Calu3 (cell line): ENCODE data around the gene ZNF319. TPM values are rescaled to one million over a fixed set of nuclear protein-coding genes. Genes with fewer than 3 reads are reported as not detected.
A peak's percentile ranks its signal among the peaks of the same experiment; 100 is the strongest.

Source experiments
- BruUV-seq: library from RNA; stranded (reverse); fragments of 400-500 nt; replicated peaks from 2 replicates; lab custom pipeline; 2021; lab: Mats Ljungman, UMichigan
- CTCF ChIA-PET: fragments of 300-600 bp; sonication (Branson Sonifier 250); formaldehyde crosslinking; loops from one replicate; lab custom pipeline; 2022; ENCODE audit warnings: antibody characterized with exemption; lab: Charles Lee
- DNase-seq: peaks from one replicate; pipeline ENCODE4 v3.0.0; 2022
- H3K27ac Mint-ChIP-seq: one replicate; pipeline ENCODE4 v1.8.0; 2022; ENCODE audit warnings: mixed read lengths; ENCODE audit not compliant: unreplicated experiment
- H3K27me3 Mint-ChIP-seq: one replicate; pipeline ENCODE4 v1.8.0; 2022; ENCODE audit warnings: mixed read lengths; ENCODE audit not compliant: unreplicated experiment
- H3K36me3 Mint-ChIP-seq: one replicate; pipeline ENCODE4 v1.8.0; 2022; ENCODE audit warnings: mild to moderate bottlenecking, moderate library complexity, mixed read lengths; ENCODE audit not compliant: insufficient read depth, unreplicated experiment
- H3K4me1 Mint-ChIP-seq: one replicate; pipeline ENCODE4 v1.8.0; 2022; ENCODE audit warnings: mild to moderate bottlenecking, low read depth, mixed read lengths; ENCODE audit not compliant: unreplicated experiment
- H3K4me3 Mint-ChIP-seq: one replicate; pipeline ENCODE4 v1.8.0; 2022; ENCODE audit warnings: mild to moderate bottlenecking, low read depth, moderate library complexity, mixed read lengths; ENCODE audit not compliant: unreplicated experiment
- H3K9me3 Mint-ChIP-seq: one replicate; pipeline ENCODE4 v1.8.0; 2022; ENCODE audit warnings: low read depth, mixed read lengths; ENCODE audit not compliant: unreplicated experiment
- intact Hi-C: fragments of 100-400 bp; cut with micrococcal nuclease; formaldehyde crosslinking; loops from one replicate; pipeline ENCODE4 v1.10.0; 2022; ENCODE audit not compliant: unreplicated experiment
- total RNA-seq: library from RNA; stranded (reverse); gene quantifications from 2 replicates; pipeline ENCODE4 v1.2.3, GENCODE V29; 2022
- TF ChIP-seq, protein P1 (sequence below): fragments of 200-600 bp; IDR thresholded peaks from one replicate; pipeline ENCODE4 v1.8.0; 2022; ENCODE audit warnings: antibody characterized with exemption; ENCODE audit not compliant: unreplicated experiment

The ZNF319 gene
- total RNA-seq, 1 experiment from 2014 or later = 10.0 TPM

DNA sequence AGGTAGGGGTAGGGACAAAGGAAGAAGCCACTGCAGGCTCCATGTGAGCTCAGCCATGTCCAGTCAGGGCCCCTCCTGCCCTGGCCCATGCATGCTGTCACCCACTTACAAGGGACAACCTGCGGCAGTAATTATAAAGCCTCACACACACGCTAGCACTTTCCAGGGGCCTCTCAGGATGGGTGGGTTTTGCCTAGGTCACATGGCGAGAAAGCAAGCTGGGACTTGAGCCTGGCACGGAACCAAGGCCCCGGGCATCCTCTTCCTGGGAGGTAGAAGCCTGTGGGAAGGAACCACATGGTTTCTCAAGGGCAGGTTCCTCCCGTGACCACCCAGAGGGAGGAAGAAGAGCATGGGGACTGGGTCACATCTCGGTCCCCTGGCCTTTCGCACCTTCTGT is 7.0 kb downstream of the ZNF319 start:
- intact Hi-C loops = no loop called here
- peaks cover 16% of the 10 kb centered on the region for H3K4me1 Mint-ChIP-seq
- no TSS peak for BruUV-seq
- CTCF ChIA-PET = interaction anchor here (0.5 to 0.9 kb wide), 3 partner anchors 27 to 1366 kb away, joined by 3 to 8 read pairs (median 5); no protein-coding TSS in a partner anchor
- TF ChIP-seq, protein P1, sequence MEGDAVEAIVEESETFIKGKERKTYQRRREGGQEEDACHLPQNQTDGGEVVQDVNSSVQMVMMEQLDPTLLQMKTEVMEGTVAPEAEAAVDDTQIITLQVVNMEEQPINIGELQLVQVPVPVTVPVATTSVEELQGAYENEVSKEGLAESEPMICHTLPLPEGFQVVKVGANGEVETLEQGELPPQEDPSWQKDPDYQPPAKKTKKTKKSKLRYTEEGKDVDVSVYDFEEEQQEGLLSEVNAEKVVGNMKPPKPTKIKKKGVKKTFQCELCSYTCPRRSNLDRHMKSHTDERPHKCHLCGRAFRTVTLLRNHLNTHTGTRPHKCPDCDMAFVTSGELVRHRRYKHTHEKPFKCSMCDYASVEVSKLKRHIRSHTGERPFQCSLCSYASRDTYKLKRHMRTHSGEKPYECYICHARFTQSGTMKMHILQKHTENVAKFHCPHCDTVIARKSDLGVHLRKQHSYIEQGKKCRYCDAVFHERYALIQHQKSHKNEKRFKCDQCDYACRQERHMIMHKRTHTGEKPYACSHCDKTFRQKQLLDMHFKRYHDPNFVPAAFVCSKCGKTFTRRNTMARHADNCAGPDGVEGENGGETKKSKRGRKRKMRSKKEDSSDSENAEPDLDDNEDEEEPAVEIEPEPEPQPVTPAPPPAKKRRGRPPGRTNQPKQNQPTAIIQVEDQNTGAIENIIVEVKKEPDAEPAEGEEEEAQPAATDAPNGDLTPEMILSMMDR = no peak
- H3K9me3 Mint-ChIP-seq = no peaks in the 10 kb centered on the region
- no peaks in the 10 kb centered on the region for H3K27me3 Mint-ChIP-seq
- no peak overlapping the region for H3K4me3 Mint-ChIP-seq
- no peak for DNase-seq
- H3K27ac Mint-ChIP-seq = peak overlapping the region; percentile 28
- peaks cover 26% of the 10 kb centered on the region for H3K36me3 Mint-ChIP-seq

DNA sequence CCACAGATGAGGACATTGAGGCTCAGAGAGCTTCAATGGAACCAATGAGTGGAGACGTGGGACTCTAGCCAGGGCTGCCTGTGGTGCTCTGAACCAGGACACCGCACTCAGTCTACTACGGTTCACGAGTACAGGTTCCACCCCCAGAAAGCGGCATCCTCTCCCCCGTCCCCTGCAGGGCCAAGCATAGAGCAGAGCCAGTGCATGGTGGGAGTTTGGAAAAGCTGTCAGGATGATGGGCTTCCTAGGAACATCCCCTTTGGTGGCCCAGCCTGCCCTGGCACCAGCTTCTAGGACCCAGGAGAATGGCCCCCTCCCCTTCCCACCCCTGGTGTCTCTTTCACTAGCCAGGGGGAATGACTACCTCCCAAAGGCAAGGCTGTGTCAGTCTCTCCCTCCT is 8.4 kb downstream of the ZNF319 start:
- peak overlapping the region; percentile 28 for H3K27ac Mint-ChIP-seq
- no peak overlapping the region for H3K4me3 Mint-ChIP-seq
- BruUV-seq = no TSS peak
- TF ChIP-seq, protein P1 = no peak
- intact Hi-C loops = no loop called here
- peaks cover 17% of the 10 kb centered on the region for H3K36me3 Mint-ChIP-seq
- H3K4me1 Mint-ChIP-seq = peaks cover 12% of the 10 kb centered on the region
- DNase-seq = no peak
- CTCF ChIA-PET = interaction anchor here (1.4 kb wide), 1 partner anchor 137 kb away, joined by 3 read pairs; the partner anchor contains the start of gene CFAP20
- H3K9me3 Mint-ChIP-seq = no peaks in the 10 kb centered on the region
- peaks cover 9% of the 10 kb centered on the region for H3K27me3 Mint-ChIP-seq

DNA sequence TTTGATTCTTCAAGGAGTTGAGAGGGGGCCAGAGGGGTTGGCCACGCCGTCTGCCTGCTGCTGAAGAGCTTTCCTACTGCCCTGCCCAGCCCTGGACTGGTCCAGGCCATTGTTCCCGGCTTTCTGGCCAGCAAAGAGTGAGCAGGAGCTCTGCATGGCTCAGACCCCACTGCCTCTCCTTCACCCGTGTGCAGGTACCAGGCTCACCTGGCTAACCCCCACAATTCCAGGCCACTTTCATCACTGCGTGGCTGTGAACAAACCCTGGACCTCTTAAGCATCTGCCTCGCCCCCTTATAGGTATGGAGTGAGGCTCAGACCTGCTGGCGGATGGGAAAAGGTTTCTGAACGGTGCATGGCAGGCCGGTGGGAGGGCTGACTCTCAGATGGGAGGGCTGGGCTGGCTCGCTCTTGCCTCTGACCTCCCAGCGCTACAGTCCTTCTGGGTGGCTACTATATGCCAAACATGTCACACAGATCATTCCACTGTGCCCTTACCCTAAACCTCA is 8.9 kb downstream of the ZNF319 start:
- CTCF ChIA-PET = interaction anchor here (1.4 kb wide), 1 partner anchor 138 kb away, joined by 3 read pairs; the partner anchor contains the start of gene CFAP20
- H3K27me3 Mint-ChIP-seq = peaks cover 13% of the 10 kb centered on the region
- H3K4me3 Mint-ChIP-seq = no peak overlapping the region
- TF ChIP-seq, protein P1 = no peak
- intact Hi-C loops = no loop called here
- H3K4me1 Mint-ChIP-seq = peaks cover 12% of the 10 kb centered on the region
- H3K9me3 Mint-ChIP-seq = no peaks in the 10 kb centered on the region
- DNase-seq = no peak
- H3K27ac Mint-ChIP-seq = no peak overlapping the region
- H3K36me3 Mint-ChIP-seq = peaks cover 12% of the 10 kb centered on the region
- BruUV-seq = no TSS peak

DNA sequence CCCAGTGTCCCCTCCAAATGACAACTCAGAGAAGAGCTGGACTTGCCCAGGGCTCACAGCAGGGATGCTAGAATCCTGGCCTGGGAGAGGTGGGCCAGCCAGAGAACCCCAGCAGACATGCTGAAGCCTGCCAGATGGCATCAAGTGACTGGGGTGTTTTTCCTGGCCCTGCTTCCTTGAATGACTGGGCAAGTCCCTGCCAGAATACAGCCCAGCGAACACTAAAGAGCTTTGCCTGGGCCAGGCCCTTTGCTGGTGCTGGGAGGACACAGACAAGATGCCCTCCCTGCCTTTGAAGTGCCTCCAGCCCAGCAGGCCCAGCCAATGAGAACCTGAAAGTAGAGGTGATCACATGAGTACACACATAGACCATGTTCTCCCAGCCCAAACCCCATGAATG is 11.5 kb downstream of the ZNF319 start:
- Mint-ChIP-seq H3K9me3 (no peaks in the 10 kb centered on the region), H3K4me3 (no peak overlapping the region), H3K27ac (no peak overlapping the region), H3K27me3 (peaks cover 17% of the 10 kb centered on the region), H3K36me3 (peaks cover 6% of the 10 kb centered on the region), H3K4me1 (peaks cover 12% of the 10 kb centered on the region)
- CTCF ChIA-PET = interaction anchor here (1.4 kb wide), 1 partner anchor 32 kb away, joined by 3 read pairs; no protein-coding TSS in a partner anchor
- no peak for DNase-seq
- TF ChIP-seq, protein P1 = no peak
- BruUV-seq = no TSS peak
- intact Hi-C loops = no loop called here
